Activated CD4-positive, alpha-beta memory T cell treated with anti-CD3 and anti-CD28 coated beads, Interleukin-2, amount 10 ng/mL, durations not matched to agents 7 days and 5 days (primary cell): ENCODE results near the gene PHC2. TPM values are rescaled to one million over a fixed set of nuclear protein-coding genes. Genes with fewer than 3 reads are reported as not detected.

Source experiments
- CTCF ChIA-PET: fragments of 350-600 bp; sonication (Branson Sonifier 250); formaldehyde crosslinking; loops from one replicate; lab custom pipeline; 2021; ENCODE audit warnings: antibody characterized with exemption, inconsistent platforms; lab: Charles Lee
- POLR2A ChIA-PET: fragments of 350-600 bp; sonication (Branson Sonifier 250); formaldehyde crosslinking; loops from one replicate; lab custom pipeline; 2021; ENCODE audit warnings: antibody characterized with exemption; lab: Charles Lee
- DNase-seq: peaks from one replicate; pipeline ENCODE4 v3.0.0-alpha.2; 2020
- H3K27ac Mint-ChIP-seq: one replicate; pipeline ENCODE4 v1.8.0; 2021; ENCODE audit warnings: mild to moderate bottlenecking, mixed read lengths
- H3K27me3 Mint-ChIP-seq: one replicate; pipeline ENCODE4 v1.8.0; 2021; ENCODE audit warnings: mixed read lengths
- H3K36me3 Mint-ChIP-seq: one replicate; pipeline ENCODE4 v1.8.0; 2021; ENCODE audit warnings: low read depth, mixed read lengths
- H3K4me1 Mint-ChIP-seq: one replicate; pipeline ENCODE4 v1.8.0; 2021; ENCODE audit warnings: mixed read lengths
- H3K4me3 Mint-ChIP-seq: one replicate; pipeline ENCODE4 v1.8.0; 2021; ENCODE audit warnings: mild to moderate bottlenecking, mixed read lengths
- H3K9me3 Mint-ChIP-seq: one replicate; pipeline ENCODE4 v1.8.0; 2021; ENCODE audit warnings: mixed read lengths
- total RNA-seq, 2 experiments: library from RNA; stranded (reverse); gene quantifications; one replicate each; pipeline ENCODE4 v1.2.3, GENCODE V29; 2021

Gene PHC2
- total RNA-seq, 2 experiments from 2014 or later: 41.3 to 42.9 TPM

DNA sequence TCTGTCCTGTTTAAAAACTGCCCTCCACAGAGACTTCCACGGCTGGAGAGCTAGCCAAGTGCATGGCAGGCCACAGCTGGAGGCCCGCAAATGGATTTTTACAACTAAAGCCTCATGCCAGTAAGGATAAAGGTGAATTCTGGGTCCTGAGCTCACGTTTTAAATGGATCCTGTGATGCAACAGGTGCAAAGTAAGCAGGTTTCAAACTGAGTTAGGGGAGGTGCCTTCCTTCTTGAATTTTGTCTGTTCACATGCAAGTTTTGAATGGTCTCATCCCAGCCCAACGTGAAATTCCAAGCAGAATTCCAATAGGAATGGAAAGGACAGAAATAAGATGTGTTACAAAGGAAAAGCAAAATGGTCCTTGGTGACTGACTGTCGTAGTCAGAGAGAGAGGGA, 73.8 kb downstream of the PHC2 start:
- no peaks in the 10 kb centered on the region for H3K9me3 Mint-ChIP-seq
- ChIA-PET CTCF (no interaction called here), POLR2A (no interaction called here)
- no peaks in the 10 kb centered on the region for H3K27me3 Mint-ChIP-seq
- no peak for DNase-seq
- no peak overlapping the region for H3K4me3 Mint-ChIP-seq
- H3K27ac Mint-ChIP-seq: no peak overlapping the region
- peaks cover 7% of the 10 kb centered on the region for H3K4me1 Mint-ChIP-seq
- H3K36me3 Mint-ChIP-seq: no peaks in the 10 kb centered on the region

DNA sequence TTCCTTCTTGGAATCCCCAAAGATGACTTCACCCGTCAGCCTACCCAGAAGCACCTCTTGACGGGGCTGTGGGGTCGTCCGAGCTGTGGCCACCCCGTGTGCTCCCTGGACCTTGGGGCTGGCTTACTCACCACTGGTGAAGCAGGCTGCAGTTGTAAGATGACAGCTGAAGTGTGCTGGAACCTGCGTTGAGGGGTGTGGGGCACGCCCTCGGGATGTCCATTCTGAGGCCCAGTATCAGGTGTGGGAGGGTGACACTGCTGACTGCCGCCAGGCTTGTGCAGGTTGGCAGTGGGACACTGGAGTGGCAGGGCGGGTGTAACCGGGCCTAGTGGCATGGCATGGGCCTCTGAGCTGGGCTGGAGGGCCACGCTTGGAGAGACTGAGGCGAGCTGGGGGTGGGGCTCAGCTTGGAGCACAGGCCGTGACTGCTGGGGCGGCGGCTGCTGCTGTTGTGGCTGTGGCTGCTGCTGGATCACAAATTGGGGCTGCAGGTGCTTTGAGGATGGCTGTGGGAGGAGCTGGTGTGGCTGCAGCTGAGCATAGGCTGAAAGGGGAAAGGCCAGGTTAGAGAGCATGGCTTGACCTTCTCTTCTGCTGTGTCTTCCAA, 76.1 kb downstream of the PHC2 start:
- peaks cover 15% of the 10 kb centered on the region for H3K4me1 Mint-ChIP-seq
- H3K9me3 Mint-ChIP-seq: no peaks in the 10 kb centered on the region
- peaks cover 3% of the 10 kb centered on the region for H3K36me3 Mint-ChIP-seq
- CTCF ChIA-PET: interaction anchor here (1.9 kb wide), 1 partner anchor 56 kb away, joined by 5 read pairs; no protein-coding TSS in a partner anchor
- no peak for DNase-seq
- H3K4me3 Mint-ChIP-seq: no peak overlapping the region
- H3K27me3 Mint-ChIP-seq: peaks cover 3% of the 10 kb centered on the region
- POLR2A ChIA-PET: no interaction called here
- no peak overlapping the region for H3K27ac Mint-ChIP-seq

- DNase-seq: no peak
- H3K4me1 Mint-ChIP-seq: peaks cover 17% of the 10 kb centered on the region
- no peak overlapping the region for H3K27ac Mint-ChIP-seq
- peaks cover 8% of the 10 kb centered on the region for H3K36me3 Mint-ChIP-seq
- POLR2A ChIA-PET: no interaction called here
- H3K27me3 Mint-ChIP-seq: peaks cover 3% of the 10 kb centered on the region
- H3K4me3 Mint-ChIP-seq: no peak overlapping the region
- H3K9me3 Mint-ChIP-seq: no peaks in the 10 kb centered on the region
- CTCF ChIA-PET: no interaction called here
Observed at GRCh38 chr1:33353531-33353930, 77.4 kb downstream of the PHC2 start.

- Mint-ChIP-seq H3K27ac (no peak overlapping the region), H3K27me3 (peaks cover 3% of the 10 kb centered on the region), H3K4me3 (peak overlapping the region; percentile 29), H3K36me3 (peaks cover 23% of the 10 kb centered on the region), H3K9me3 (no peaks in the 10 kb centered on the region), H3K4me1 (peaks cover 39% of the 10 kb centered on the region)
- CTCF ChIA-PET: interaction anchor here (0.9 to 2.0 kb wide), 5 partner anchors 8 to 56 kb away, joined by 3 to 12 read pairs (median 4); no protein-coding TSS in a partner anchor
- POLR2A ChIA-PET: interaction anchor here (0.6 to 2.7 kb wide), 8 partner anchors 11 to 358 kb away, joined by 3 to 12 read pairs (median 4); partner anchors contain the start of gene ZSCAN20
- DNase-seq: no peak
Observed at GRCh38 chr1:33351281-33351660, 79.6 kb downstream of the PHC2 start.

GRCh38 chr1:33350611-33351280, 80.1 kb downstream of the PHC2 start:
- POLR2A ChIA-PET: interaction anchor here (0.6 to 2.7 kb wide), 14 partner anchors 8 to 358 kb away, joined by 3 to 12 read pairs (median 4); partner anchors contain the start of gene ZSCAN20
- peaks cover 24% of the 10 kb centered on the region for H3K36me3 Mint-ChIP-seq
- H3K4me3 Mint-ChIP-seq: peak overlapping the region; percentile 86
- H3K9me3 Mint-ChIP-seq: no peaks in the 10 kb centered on the region
- H3K27me3 Mint-ChIP-seq: peaks cover 3% of the 10 kb centered on the region
- H3K27ac Mint-ChIP-seq: peak overlapping the region; percentile 34
- CTCF ChIA-PET: interaction anchor here (0.7 to 2.0 kb wide), 8 partner anchors 9 to 251 kb away, joined by 3 to 12 read pairs (median 4); partner anchors contain the start of gene TRIM62
- H3K4me1 Mint-ChIP-seq: peaks cover 43% of the 10 kb centered on the region
- DNase-seq: no peak

GRCh38 chr1:33349778-33350610, 80.9 kb downstream of the PHC2 start:
- ChIA-PET POLR2A (interaction anchor here (0.7 to 2.7 kb wide), 13 partner anchors 9 to 223 kb away, joined by 3 to 12 read pairs (median 4); partner anchors contain the start of gene ZSCAN20), CTCF (interaction anchor here (0.7 to 2.0 kb wide), 7 partner anchors 10 to 251 kb away, joined by 3 to 12 read pairs (median 4); partner anchors contain the start of gene TRIM62)
- peaks cover 28% of the 10 kb centered on the region for H3K36me3 Mint-ChIP-seq
- H3K9me3 Mint-ChIP-seq: no peaks in the 10 kb centered on the region
- DNase-seq: peak; percentile 84
- H3K27me3 Mint-ChIP-seq: peaks cover 3% of the 10 kb centered on the region
- peaks cover 47% of the 10 kb centered on the region for H3K4me1 Mint-ChIP-seq
- peak overlapping the region; percentile 84 for H3K27ac Mint-ChIP-seq
- peak overlapping the region; percentile 86 for H3K4me3 Mint-ChIP-seq

DNA sequence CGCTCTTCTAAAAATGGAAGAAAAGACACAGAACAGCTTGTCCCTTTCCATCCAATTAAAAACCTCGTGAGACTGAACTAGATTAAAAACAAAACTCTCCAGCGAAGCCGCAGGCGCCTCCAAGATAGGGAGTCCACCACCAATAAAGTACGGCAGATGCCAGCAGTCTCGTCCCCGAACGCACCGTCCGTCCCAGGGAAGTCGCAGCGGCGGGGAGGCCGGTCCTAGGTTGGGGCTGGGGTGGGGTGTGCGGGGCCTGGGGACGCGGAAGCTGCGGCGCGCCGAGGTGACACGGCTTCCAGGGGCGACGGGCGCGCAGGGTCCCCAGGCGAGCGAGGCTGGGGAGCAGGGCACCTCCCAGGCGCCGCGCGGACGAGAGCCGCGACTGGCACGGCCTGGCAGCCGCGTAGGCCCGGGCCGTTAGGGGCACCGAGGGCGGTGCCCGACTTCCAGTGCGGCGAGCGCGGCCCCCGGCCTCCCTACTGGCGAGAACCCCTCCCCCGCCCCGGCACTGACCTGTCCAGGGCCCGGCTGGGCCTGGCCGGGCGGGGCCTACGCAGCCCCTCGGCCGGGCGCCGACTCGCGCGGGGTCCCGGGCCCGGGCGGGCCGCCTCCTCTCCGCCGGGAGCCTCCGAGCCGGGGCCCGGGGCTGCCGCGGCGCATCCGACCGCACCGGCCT, 81.7 kb downstream of the PHC2 start:
- H3K27me3 Mint-ChIP-seq: peaks cover 3% of the 10 kb centered on the region
- ChIA-PET CTCF (interaction anchor here (1.0 to 2.0 kb wide), 5 partner anchors 51 to 222 kb away, joined by 3 to 12 read pairs (median 4); no protein-coding TSS in a partner anchor), POLR2A (interaction anchor here (0.7 to 2.7 kb wide), 14 partner anchors 9 to 222 kb away, joined by 3 to 12 read pairs (median 4); partner anchors contain the start of gene ZSCAN20)
- peak overlapping the region; percentile 82 for H3K4me3 Mint-ChIP-seq
- H3K36me3 Mint-ChIP-seq: peaks cover 31% of the 10 kb centered on the region
- H3K27ac Mint-ChIP-seq: peak overlapping the region; percentile 83
- H3K9me3 Mint-ChIP-seq: no peaks in the 10 kb centered on the region
- DNase-seq: peak; percentile 55
- peaks cover 47% of the 10 kb centered on the region for H3K4me1 Mint-ChIP-seq

- H3K27me3 Mint-ChIP-seq: peaks cover 3% of the 10 kb centered on the region
- ChIA-PET POLR2A (interaction anchor here (0.7 to 2.7 kb wide), 7 partner anchors 10 to 221 kb away, joined by 3 to 12 read pairs (median 5); no protein-coding TSS in a partner anchor), CTCF (interaction anchor here (1.0 to 1.1 kb wide), 2 partner anchors 51 to 54 kb away, joined by 4 read pairs; no protein-coding TSS in a partner anchor)
- H3K27ac Mint-ChIP-seq: peak overlapping the region; percentile 83
- peak; percentile 25 for DNase-seq
- H3K9me3 Mint-ChIP-seq: no peaks in the 10 kb centered on the region
- H3K36me3 Mint-ChIP-seq: peaks cover 31% of the 10 kb centered on the region
- H3K4me3 Mint-ChIP-seq: peak overlapping the region; percentile 82
- peaks cover 47% of the 10 kb centered on the region for H3K4me1 Mint-ChIP-seq
Observed at GRCh38 chr1:33348676-33349080, 82.2 kb downstream of the PHC2 start.

DNA sequence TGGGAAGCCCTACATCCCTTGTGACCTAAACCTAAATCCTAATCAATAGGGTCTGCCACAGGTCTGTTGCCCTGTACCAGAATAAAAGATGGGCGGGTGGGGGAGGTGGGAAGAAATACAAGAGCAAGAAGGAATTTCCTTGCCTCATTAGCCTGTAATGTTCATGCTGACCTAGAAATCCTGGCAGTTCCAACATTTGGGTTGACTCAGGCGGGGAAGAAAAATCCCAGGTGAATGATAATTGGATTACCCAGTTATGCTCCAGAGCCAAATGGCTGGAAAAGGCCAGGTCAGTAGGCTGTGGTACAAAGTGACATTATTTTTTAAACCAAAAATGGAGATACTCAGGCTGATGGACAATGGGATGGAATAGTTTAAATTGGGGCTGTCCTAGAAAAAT, 82.7 kb downstream of the PHC2 start:
- ChIA-PET POLR2A (interaction anchor here (0.6 to 2.1 kb wide), 4 partner anchors 9 to 88 kb away, joined by 3 to 5 read pairs (median 4); no protein-coding TSS in a partner anchor), CTCF (interaction anchor here (1.0 to 1.1 kb wide), 2 partner anchors 50 to 53 kb away, joined by 4 read pairs; no protein-coding TSS in a partner anchor)
- H3K4me3 Mint-ChIP-seq: peak overlapping the region; percentile 82
- peaks cover 3% of the 10 kb centered on the region for H3K27me3 Mint-ChIP-seq
- H3K36me3 Mint-ChIP-seq: peaks cover 31% of the 10 kb centered on the region
- peaks cover 47% of the 10 kb centered on the region for H3K4me1 Mint-ChIP-seq
- H3K9me3 Mint-ChIP-seq: no peaks in the 10 kb centered on the region
- no peak for DNase-seq
- H3K27ac Mint-ChIP-seq: peak overlapping the region; percentile 83

DNA sequence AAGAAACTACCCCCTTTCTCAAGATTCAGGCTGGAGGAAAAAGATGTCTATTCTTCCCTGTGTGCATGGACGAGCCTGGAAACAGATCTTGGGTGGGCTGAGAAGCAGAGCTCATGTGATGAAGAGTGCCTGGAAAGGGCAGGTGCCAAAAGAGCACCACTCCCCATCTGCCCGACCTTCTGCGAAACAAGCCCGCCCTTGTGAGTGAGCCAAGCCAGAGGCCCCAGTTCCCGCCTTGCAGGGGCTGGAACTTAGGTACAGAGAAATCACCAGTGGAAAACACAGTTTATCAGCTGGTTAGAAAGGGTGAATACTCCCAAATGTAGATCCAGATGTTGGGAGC, 83.3 kb downstream of the PHC2 start:
- Mint-ChIP-seq H3K36me3 (peaks cover 36% of the 10 kb centered on the region), H3K27me3 (peaks cover 3% of the 10 kb centered on the region), H3K27ac (peak overlapping the region; percentile 3), H3K4me3 (peak overlapping the region; percentile 82), H3K9me3 (no peaks in the 10 kb centered on the region), H3K4me1 (peaks cover 48% of the 10 kb centered on the region)
- no peak for DNase-seq
- ChIA-PET POLR2A (interaction anchor here (0.6 to 2.1 kb wide), 3 partner anchors 8 to 33 kb away, joined by 3 to 5 read pairs (median 5); no protein-coding TSS in a partner anchor), CTCF (no interaction called here)

DNA sequence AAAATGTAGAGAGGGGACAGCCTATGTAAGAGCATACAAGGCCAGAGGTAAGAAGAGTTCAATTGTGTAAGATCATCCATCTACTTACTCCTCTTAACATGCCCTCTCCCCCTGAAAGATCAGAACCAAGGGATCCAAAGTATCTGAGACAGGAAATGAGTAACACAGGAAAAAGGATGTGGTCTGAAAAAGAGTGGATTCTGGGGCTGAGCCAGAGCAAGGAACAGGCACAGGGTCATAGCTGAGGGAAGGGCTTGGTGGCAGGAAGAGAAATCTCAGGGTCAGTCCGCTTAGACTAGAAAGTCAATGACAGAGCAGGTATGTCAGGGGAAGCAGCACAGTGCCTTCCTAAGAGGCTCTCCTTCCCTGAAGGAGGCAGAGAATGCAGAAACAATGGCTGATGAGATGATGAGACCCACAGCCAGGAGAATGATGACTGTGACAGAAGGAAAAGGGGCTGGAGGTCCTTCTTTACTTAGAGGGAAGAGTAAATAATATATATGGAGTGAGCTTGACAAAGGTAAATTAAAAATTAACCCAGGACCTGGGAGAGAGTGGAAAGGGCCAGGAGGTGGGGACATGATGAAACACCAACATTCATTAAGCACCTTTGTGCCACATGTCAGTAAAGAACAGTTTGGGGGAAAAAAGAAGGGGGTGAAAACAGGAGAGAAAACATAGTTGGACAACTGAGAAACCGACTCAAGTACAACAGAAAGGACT, 83.8 kb downstream of the PHC2 start:
- ChIA-PET CTCF (no interaction called here), POLR2A (interaction anchor here (1.9 to 2.1 kb wide), 2 partner anchors 8 to 17 kb away, joined by 5 read pairs; no protein-coding TSS in a partner anchor)
- H3K4me3 Mint-ChIP-seq: peak overlapping the region; percentile 82
- peaks cover 48% of the 10 kb centered on the region for H3K4me1 Mint-ChIP-seq
- H3K27ac Mint-ChIP-seq: peak overlapping the region; percentile 3
- H3K36me3 Mint-ChIP-seq: peaks cover 37% of the 10 kb centered on the region
- peaks cover 3% of the 10 kb centered on the region for H3K27me3 Mint-ChIP-seq
- no peaks in the 10 kb centered on the region for H3K9me3 Mint-ChIP-seq
- no peak for DNase-seq
